H1 (cell line): ENCODE data around the gene ZNF618. TPM values are rescaled to one million over a fixed set of nuclear protein-coding genes. Genes with fewer than 3 reads are reported as not detected.

ENCODE experiments used
- CTCF ChIA-PET: fragments of 300-600 bp; sonication (Branson Sonifier 250); formaldehyde crosslinking; loops from one replicate; lab custom pipeline; 2021; ENCODE audit not compliant: partially characterized antibody; lab: Charles Lee
- POLR2A ChIA-PET: fragments of 300-600 bp; sonication (Branson Sonifier 250); formaldehyde crosslinking; loops from one replicate; lab custom pipeline; 2021; ENCODE audit warnings: inconsistent platforms; ENCODE audit not compliant: partially characterized antibody; lab: Charles Lee
- DNase-seq, 2 experiments: peaks; one replicate each; pipeline versions ENCODE4 v3.0.0 to v3.0.0-alpha.2; 2010 to 2022; ENCODE audit warnings: low spot score in 2 of 2, low read depth in 1 of 2, mixed read lengths in 1 of 2
- FAIRE-seq: peaks from 2 replicates; lab custom pipeline; 2011; peaks lifted over from hg19 to GRCh38; lab: Jason Lieb, UNC
- H2AFZ ChIP-seq: 2 replicates; pipeline ENCODE4 v1.8.1; 2012; ENCODE audit warnings: low read length, inconsistent platforms
- H2AK5ac ChIP-seq: 2 replicates; pipeline ENCODE4 v1.6.1; 2013; ENCODE audit warnings: low read depth, low read length
- H2BK120ac ChIP-seq: replicated peaks from 2 replicates; pipeline ENCODE3; 2013; ENCODE audit warnings: low read depth, low read length, inconsistent platforms
- H2BK12ac ChIP-seq: 2 replicates; pipeline ENCODE4 v1.6.1; 2013; ENCODE audit warnings: low read depth, low read length
- H2BK15ac ChIP-seq: 2 replicates; pipeline ENCODE4 v1.6.1; 2013; ENCODE audit warnings: low read length
- H2BK20ac ChIP-seq: 2 replicates; pipeline ENCODE4 v1.6.1; 2013; ENCODE audit warnings: low read length
- H2BK5ac ChIP-seq: 2 replicates; pipeline ENCODE4 v1.6.1; 2013; ENCODE audit warnings: low read depth, low read length
- H3K14ac ChIP-seq: 2 replicates; pipeline ENCODE4 v1.6.1; 2013; ENCODE audit warnings: inconsistent platforms; ENCODE audit not compliant: insufficient read length
- H3K18ac ChIP-seq: 2 replicates; pipeline ENCODE4 v1.6.1; 2013; ENCODE audit warnings: low read length; ENCODE audit errors: extremely low read depth
- H3K23ac ChIP-seq: 2 replicates; pipeline ENCODE4 v1.6.1; 2013; ENCODE audit warnings: inconsistent platforms; ENCODE audit not compliant: insufficient read length
- H3K23me2 ChIP-seq: 2 replicates; pipeline ENCODE4 v1.6.1; 2013; ENCODE audit warnings: low read depth, low read length
- H3K27ac ChIP-seq: 2 replicates; pipeline ENCODE4 v1.6.1; 2011; ENCODE audit warnings: low read depth, low read length, inconsistent platforms
- H3K27me3 ChIP-seq, 4 experiments: replicated peaks in 1 of 4; 1 replicate in 1 of 4; 2 replicates in 3 of 4; pipeline versions ENCODE4 v1.6.1 to v1.8.1; 2011 to 2013; ENCODE audit warnings: low read length in 3 of 4, mild to moderate bottlenecking in 3 of 4, inconsistent platforms in 2 of 4, mixed read lengths in 2 of 4, moderate library complexity in 1 of 4; ENCODE audit not compliant: control insufficient read depth in 3 of 4, insufficient read depth in 3 of 4; ENCODE audit errors: extremely low read depth in 1 of 4
- H3K36me3 ChIP-seq, 4 experiments: 2 replicates each; pipeline versions ENCODE4 v1.6.1 to v1.8.1; 2011 to 2013; ENCODE audit warnings: mild to moderate bottlenecking in 4 of 4, low read length in 3 of 4, moderate library complexity in 2 of 4, control low read depth in 1 of 4, inconsistent platforms in 1 of 4; ENCODE audit not compliant: insufficient read depth in 4 of 4, control insufficient read depth in 2 of 4
- H3K4ac ChIP-seq: replicated peaks from 2 replicates; pipeline ENCODE3; 2013; ENCODE audit warnings: low read length, low read depth, mixed read lengths, inconsistent platforms; ENCODE audit not compliant: insufficient read length
- H3K4me1 ChIP-seq, 4 experiments: replicated peaks in 1 of 4; 1 replicate in 1 of 4; 2 replicates in 3 of 4; pipeline versions ENCODE4 v1.6.1 to v1.8.1; 2011 to 2013; ENCODE audit warnings: low read length in 3 of 4, inconsistent platforms in 2 of 4, mixed read lengths in 1 of 4; ENCODE audit not compliant: insufficient read depth in 4 of 4, control insufficient read depth in 3 of 4
- H3K4me2 ChIP-seq, 2 experiments: 2 replicates each; pipeline versions ENCODE4 v1.6.1 to v1.8.1; 2011 to 2013; ENCODE audit warnings: low read depth in 2 of 2, low read length in 2 of 2, control low read depth in 1 of 2, inconsistent platforms in 1 of 2, mild to moderate bottlenecking in 1 of 2; ENCODE audit not compliant: insufficient read depth in 1 of 2
- H3K4me3 ChIP-seq, 4 experiments: fragments of 200-600, 300-600 bp in 1 of 4; sonication (generic), shearing (Covaris generic), sonication (Bioruptor Twin) in 1 of 4; 2 replicates each; pipeline versions ENCODE4 v1.5.1 to v1.8.1; 2011 to 2016; ENCODE audit warnings: low read length in 4 of 4, low read depth in 3 of 4, control low read depth in 2 of 4, inconsistent platforms in 2 of 4, mild to moderate bottlenecking in 2 of 4, mixed read lengths in 1 of 4, moderate library complexity in 1 of 4; ENCODE audit not compliant: insufficient read depth in 2 of 4; ENCODE audit errors: extremely low read depth in 1 of 4
- H3K56ac ChIP-seq: replicated peaks from 2 replicates; pipeline ENCODE3; 2013; ENCODE audit warnings: low read depth, mild to moderate bottlenecking, mixed read lengths, low read length, inconsistent platforms; ENCODE audit not compliant: insufficient read length
- H3K79me1 ChIP-seq: 2 replicates; pipeline ENCODE4 v1.6.1; 2013; ENCODE audit warnings: low read depth, low read length, control low read depth
- H3K79me2 ChIP-seq, 2 experiments: 2 replicates each; pipeline versions ENCODE4 v1.6.1 to v1.8.1; 2012 to 2013; ENCODE audit warnings: low read length in 2 of 2, mild to moderate bottlenecking in 2 of 2, inconsistent platforms in 1 of 2; ENCODE audit not compliant: insufficient read depth in 2 of 2, control insufficient read depth in 1 of 2
- H3K9ac ChIP-seq, 4 experiments: replicated peaks in 1 of 4; 1 replicate in 1 of 4; 2 replicates in 3 of 4; pipeline versions ENCODE4 v1.6.1 to v1.8.1; 2011 to 2013; ENCODE audit warnings: low read depth in 3 of 4, low read length in 3 of 4, control low read depth in 2 of 4, mild to moderate bottlenecking in 2 of 4, moderate library complexity in 2 of 4, inconsistent platforms in 1 of 4; ENCODE audit errors: extremely low read depth in 1 of 4
- H3K9me3 ChIP-seq, 2 experiments: 2 replicates each; pipeline versions ENCODE4 v1.6.1 to v1.8.1; 2012 to 2013; ENCODE audit warnings: mild to moderate bottlenecking in 2 of 2, moderate library complexity in 2 of 2, control low read depth in 1 of 2, inconsistent platforms in 1 of 2, low read depth in 1 of 2, low read length in 1 of 2, mixed read lengths in 1 of 2; ENCODE audit not compliant: insufficient read depth in 2 of 2
- H4K20me1 ChIP-seq, 2 experiments: replicated peaks in 1 of 2; 2 replicates each; pipeline versions ENCODE3 to v1.8.1; 2011 to 2013; ENCODE audit warnings: inconsistent platforms in 2 of 2, low read length in 2 of 2, mild to moderate bottlenecking in 1 of 2; ENCODE audit not compliant: insufficient read depth in 2 of 2, control insufficient read depth in 1 of 2
- H4K5ac ChIP-seq: 2 replicates; pipeline ENCODE4 v1.6.1; 2013; ENCODE audit warnings: low read length, low read depth, mixed read lengths, inconsistent platforms; ENCODE audit not compliant: insufficient read length
- H4K8ac ChIP-seq: 2 replicates; pipeline ENCODE4 v1.8.0; 2013; ENCODE audit warnings: mild to moderate bottlenecking, moderate library complexity, low read length, inconsistent platforms; ENCODE audit not compliant: insufficient read depth; ENCODE audit errors: extremely low read depth
- H4K91ac ChIP-seq: replicated peaks from 2 replicates; pipeline ENCODE3; 2013; ENCODE audit warnings: low read length, mixed read lengths, inconsistent platforms; ENCODE audit not compliant: insufficient read length
- BCL11A ChIP-seq, 2 experiments: IDR thresholded peaks; one replicate each; pipeline ENCODE4 v1.6.1; 2011; ENCODE audit warnings: low read depth in 2 of 2, low read length in 2 of 2, mild to moderate bottlenecking in 2 of 2
- KDM1A ChIP-seq: fragments of 200-600, 300-600 bp; sonication (generic); IDR thresholded peaks from 2 replicates; pipeline ENCODE4 v1.7.1; 2016; ENCODE audit warnings: mild to moderate bottlenecking, low read length, borderline replicate concordance
- POLR2A ChIP-seq, 2 experiments: IDR thresholded peaks; 1 replicate in 1 of 2; 2 replicates in 1 of 2; pipeline ENCODE4 v1.6.1; 2011; ENCODE audit warnings: low read depth in 2 of 2, low read length in 2 of 2, mild to moderate bottlenecking in 2 of 2; ENCODE audit errors: control extremely low read depth in 1 of 2
- RFX5 ChIP-seq: IDR thresholded peaks from 2 replicates; pipeline ENCODE4 v1.6.1; 2011; ENCODE audit warnings: low read depth, low read length, improper control_type of control experiment, borderline replicate concordance
- TEAD4 ChIP-seq: IDR thresholded peaks from 2 replicates; pipeline ENCODE4 v1.6.1; 2012; ENCODE audit warnings: low read depth, low read length, inconsistent platforms, mixed read lengths
- WGBS, 2 experiments: shearing (Covaris generic) in 1 of 2; methylation state at CpG; one replicate each; pipeline versions ENCODE4 v1.1.6 to v1.1.7; 2013 to 2015; ENCODE audit warnings: low lambda C conversion rate in 2 of 2, mixed read lengths in 2 of 2, inconsistent platforms in 1 of 2, low coverage in 1 of 2, missing lambda C conversion rate in 1 of 2; ENCODE audit not compliant: insufficient replicate concordance in 2 of 2, insufficient coverage in 1 of 2, insufficient read length in 1 of 2; ENCODE audit errors: extremely low coverage in 1 of 2, missing lambda C conversion rate in 1 of 2; 5-methylcytosine and 5-hydroxymethylcytosine counted together
- polyA plus RNA-seq, 7 experiments: library from polyadenylated mRNA; depleted of rRNA in 3 of 7; stranded (reverse) in 5 of 7; unstranded in 2 of 7; fragments of >200 nt in 5 of 7; fragments of 200-250 nt in 2 of 7; gene quantifications; 1 replicate in 5 of 7; 2 replicates in 1 of 7; 4 replicates in 1 of 7; pipeline versions ENCODE4 v1.2.1 to v1.2.3, GENCODE V29; 2011 to 2013; ENCODE audit warnings: missing spikeins in 2 of 7, mixed read lengths in 2 of 7
- total RNA-seq: library from RNA; stranded (reverse); fragmentation: NEBNext Ultra II Directional; extraction: Animal tissue kit (Norgen Biotek cat#: 25700); gene quantifications from 2 replicates; pipeline ENCODE4 v1.2.1, GENCODE V29; 2021

ZNF618 gene
- total and polyA plus RNA-seq, 2 of the 8 experiments (the other 6 are each of a cell fraction or from before 2014, with no cell fraction given) = 9.6 to 28.5 TPM

DNA sequence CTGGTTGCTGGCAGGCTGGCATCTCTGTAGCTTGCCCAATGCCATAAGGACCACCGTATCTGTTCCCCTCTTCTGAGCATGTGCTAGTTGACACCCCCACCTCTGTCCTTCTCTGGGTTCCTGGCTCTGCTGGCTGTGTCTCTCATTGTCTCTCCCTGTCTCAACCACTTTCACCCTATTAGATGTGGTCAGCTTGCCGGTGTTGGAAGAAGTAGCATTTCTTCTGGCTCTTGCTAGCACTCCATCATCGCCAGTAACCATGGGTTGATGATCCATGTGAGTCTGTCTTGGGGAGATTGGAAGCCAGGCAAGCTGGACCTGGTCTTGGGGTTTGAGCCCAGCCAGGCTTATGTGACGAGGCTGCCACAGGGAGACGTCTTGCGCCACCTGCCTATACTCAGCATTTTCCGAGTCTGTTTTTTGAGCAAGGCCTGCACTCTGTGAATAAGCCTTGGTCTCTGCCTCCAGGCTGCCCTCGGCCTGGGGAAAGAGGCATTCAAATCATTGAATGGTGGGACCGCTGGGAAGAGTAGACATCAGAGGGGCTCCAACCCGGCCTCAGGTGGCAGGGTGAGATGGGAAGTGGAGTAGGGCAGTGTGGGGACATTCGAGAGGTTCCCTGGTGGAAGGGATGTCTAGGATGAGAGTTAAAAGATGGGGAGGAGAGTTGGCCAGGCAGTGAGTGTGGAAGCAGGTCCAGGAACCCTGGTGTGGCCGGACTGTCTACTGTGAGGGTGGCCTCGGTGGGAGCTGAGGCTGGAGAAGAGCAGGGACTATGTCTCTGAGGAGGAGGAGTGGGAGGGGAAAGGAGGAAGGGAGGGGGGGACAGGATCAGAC lies 74.3 kb downstream of the ZNF618 start:
- Histone ChIP-seq H2BK5ac (no peak overlapping the region), H3K36me3 (no peaks in the 10 kb centered on the region), H3K23me2 (no peaks in the 10 kb centered on the region), H2BK20ac (no peak overlapping the region), H3K56ac (no peak overlapping the region), H3K4me1 (no peaks in the 10 kb centered on the region; a peak in 1 of 7 replicates), H3K27ac (no peak overlapping the region), H2BK12ac (no peak overlapping the region), H3K79me1 (no peaks in the 10 kb centered on the region; the same call in 1 of the 2 replicates), H3K9me3 (no peaks in the 10 kb centered on the region), H3K4ac (no peak overlapping the region), H3K79me2 (no peaks in the 10 kb centered on the region; a peak in 1 of 4 replicates), H2BK15ac (no peak overlapping the region), H2AK5ac (no peak overlapping the region), H3K14ac (no peak overlapping the region), H3K4me2 (no peak overlapping the region), H4K8ac (no peak overlapping the region), H4K91ac (no peak overlapping the region), H3K4me3 (no peak overlapping the region), H2BK120ac (no peak overlapping the region), H4K5ac (no peak overlapping the region), H4K20me1 (peaks cover 4 to 6% of the 10 kb centered on the region in 2 experiments), H3K9ac (no peak overlapping the region), H3K27me3 (no peaks in the 10 kb centered on the region), H3K18ac (no peak overlapping the region), H2AFZ (no peak overlapping the region), H3K23ac (no peak overlapping the region)
- 89% methylated on average over 13 of the region's 13 CpGs; no CpG with 5 or more reads in 1 of the 2 experiments for WGBS, 2 experiments
- CTCF ChIA-PET = interaction anchor here (0.6 to 1.6 kb wide), 4 partner anchors 13 to 150 kb away, joined by 3 to 4 read pairs (median 3); no protein-coding TSS in a partner anchor
- DNase-seq (peak in 1 of 2 experiments; percentile 41), FAIRE-seq (no peak)
- TF ChIP-seq TEAD4 (no peak), BCL11A (IDR thresholded peaks at IDR 0.05; ENCODE audit: low read depth in 2 of 2, low read length in 2 of 2) (no peak), KDM1A (no peak), POLR2A (IDR thresholded peaks at IDR 0.05; ENCODE audit: control extremely low read depth in 1 of 2, low read depth in 2 of 2, low read length in 2 of 2) (no peak), RFX5 (no peak)
- POLR2A ChIA-PET = interaction anchor here (1.3 kb wide), 1 partner anchor 12 kb away, joined by 3 read pairs; no protein-coding TSS in a partner anchor
